ENCODE data around the gene CWC25.

CWC25 gene

GRCh38 chr17:38825762-38826247, 684 bp upstream of the CWC25 start:
- Histone ChIP-seq H2AFZ (ENCODE audit: low read depth, low read length) (peak overlapping the region; percentile 74), H3K9ac (ENCODE audit: low read depth, low read length) (peak overlapping the region; percentile 80), H3K27ac (ENCODE audit: low read length) (peak overlapping the region; percentile 95), H4K20me1 (ENCODE audit: insufficient read depth, low read length) (peaks cover 13% of the 10 kb centered on the region; the same call in 1 of the 2 replicates), H3K4me2 (ENCODE audit: insufficient read depth, low read length) (peak overlapping the region; percentile 73), H3K27me3 (ENCODE audit: insufficient read depth, low read length, poor library complexity) (no peaks in the 10 kb centered on the region), H3K36me3 (ENCODE audit: insufficient read depth, low read length) (peaks cover 11% of the 10 kb centered on the region), H3K4me3 (ENCODE audit: low read depth in 1 of 2, low read length in 2 of 2) (peak overlapping the region; percentile 58 to 88; a peak in 3 of 4 replicates), H3K79me2 (ENCODE audit: insufficient read depth, low read length) (peaks cover 46% of the 10 kb centered on the region), H3K4me1 (ENCODE audit: insufficient read depth, low read length) (peaks cover 22% of the 10 kb centered on the region), H3K9me3 (ENCODE audit: insufficient read depth, low read length, severe bottlenecking) (no peaks in the 10 kb centered on the region)
- DNase-seq (peak; percentile 17), ATAC-seq (ENCODE audit: insufficient read depth, low read depth) (no peak)
- TF ChIP-seq CTCF (IDR thresholded peaks at IDR 0.05; ENCODE audit: borderline replicate concordance, extremely low read depth, low read length, poor library complexity, severe bottlenecking) = no peak
- no peak for TF ChIP-seq EZH2 (IDR thresholded peaks at IDR 0.05; ENCODE audit: borderline replicate concordance, low read depth, low read length, severe bottlenecking)

- H4K20me1 ChIP-seq (ENCODE audit: insufficient read depth, low read length) = peaks cover 6% of the 10 kb centered on the region; the same call in 1 of the 2 replicates
- H3K79me2 ChIP-seq (ENCODE audit: insufficient read depth, low read length) = peaks cover 35% of the 10 kb centered on the region
- no peak overlapping the region for H3K4me2 ChIP-seq (ENCODE audit: insufficient read depth, low read length)
- ATAC-seq (ENCODE audit: insufficient read depth, low read depth) (no peak), DNase-seq (no peak)
- H3K4me1 ChIP-seq (ENCODE audit: insufficient read depth, low read length) = no peaks in the 10 kb centered on the region
- H3K36me3 ChIP-seq (ENCODE audit: insufficient read depth, low read length) = peaks cover 78% of the 10 kb centered on the region
- H3K9ac ChIP-seq (ENCODE audit: low read depth, low read length) = no peak overlapping the region
- H2AFZ ChIP-seq (ENCODE audit: low read depth, low read length) = no peak overlapping the region
- no peaks in the 10 kb centered on the region for H3K9me3 ChIP-seq (ENCODE audit: insufficient read depth, low read length, severe bottlenecking)
- H3K27ac ChIP-seq (ENCODE audit: low read length) = no peak overlapping the region
- H3K27me3 ChIP-seq (ENCODE audit: insufficient read depth, low read length, poor library complexity) = no peaks in the 10 kb centered on the region
- no peak for TF ChIP-seq CTCF (IDR thresholded peaks at IDR 0.05; ENCODE audit: borderline replicate concordance, extremely low read depth, low read length, poor library complexity, severe bottlenecking)
- H3K4me3 ChIP-seq (ENCODE audit: low read depth in 1 of 2, low read length in 2 of 2) = no peak overlapping the region
Observed at GRCh38 chr17:38815576-38816193, 9.4 kb downstream of the CWC25 start.

- Histone ChIP-seq H3K4me1 (ENCODE audit: insufficient read depth, low read length) (no peaks in the 10 kb centered on the region), H3K27ac (ENCODE audit: low read length) (no peak overlapping the region), H3K36me3 (ENCODE audit: insufficient read depth, low read length) (peaks cover 88% of the 10 kb centered on the region), H2AFZ (ENCODE audit: low read depth, low read length) (no peak overlapping the region), H3K79me2 (ENCODE audit: insufficient read depth, low read length) (no peaks in the 10 kb centered on the region), H4K20me1 (ENCODE audit: insufficient read depth, low read length) (no peaks in the 10 kb centered on the region), H3K27me3 (ENCODE audit: insufficient read depth, low read length, poor library complexity) (no peaks in the 10 kb centered on the region), H3K4me3 (ENCODE audit: low read depth in 1 of 2, low read length in 2 of 2) (no peak overlapping the region), H3K9me3 (ENCODE audit: insufficient read depth, low read length, severe bottlenecking) (no peaks in the 10 kb centered on the region), H3K9ac (ENCODE audit: low read depth, low read length) (no peak overlapping the region), H3K4me2 (ENCODE audit: insufficient read depth, low read length) (no peak overlapping the region)
- TF ChIP-seq CTCF (IDR thresholded peaks at IDR 0.05; ENCODE audit: borderline replicate concordance, extremely low read depth, low read length, poor library complexity, severe bottlenecking) (no peak), EZH2 (IDR thresholded peaks at IDR 0.05; ENCODE audit: borderline replicate concordance, low read depth, low read length, severe bottlenecking) (no peak)
- DNase-seq = no peak
- ATAC-seq (ENCODE audit: insufficient read depth, low read depth) = no peak
Observed at GRCh38 chr17:38809828-38810227, 15.3 kb downstream of the CWC25 start.
